HG02642 (cell line): ENCODE measurements around the gene RHO.
"Not testable (repeated sequence)": the region's sequence is repeated elsewhere in the genome, so short reads cannot be mapped to it uniquely, and the experiment has no call there.

Experiments used
- ATAC-seq: cut with Tn5 transposase; IDR thresholded peaks from one replicate; pipeline ENCODE4 v1.9.1; 2021; ENCODE audit warnings: mild to moderate bottlenecking; ENCODE audit not compliant: unreplicated experiment, poor library complexity

RHO gene

GRCh38 chr3:129539206-129539605 lies 10.8 kb downstream of the RHO start:
- ATAC-seq, result no peak

GRCh38 chr3:129540776-129541516 lies 12.5 kb downstream of the RHO start:
- no peak for ATAC-seq

- no peak for ATAC-seq
These were observed 14.3 kb downstream of the RHO start for GRCh38 chr3:129542747-129543146.

GRCh38 chr3:129543156-129543790 lies 14.8 kb downstream of the RHO start, which contains the start of gene H1-8:
Gene H1-8, plus strand, starts transcription at chr3:129543175. Its CDS starts 44 bp downstream, at chr3:129543219.
- ATAC-seq, result no peak

GRCh38 chr3:129543999-129544398 lies 15.6 kb downstream of the RHO start:
- no peak for ATAC-seq

GRCh38 chr3:129545951-129546350 lies 17.5 kb downstream of the RHO start:
- not testable (repeated sequence) for ATAC-seq

GRCh38 chr3:129547241-129547640 lies 18.8 kb downstream of the RHO start:
- ATAC-seq, result no peak

- no peak for ATAC-seq
These were observed 19.9 kb downstream of the RHO start for GRCh38 chr3:129548104-129548965.

- no peak for ATAC-seq
These were observed 20.8 kb downstream of the RHO start for GRCh38 chr3:129549006-129549800.

- ATAC-seq, result no peak
These were observed 21.4 kb downstream of the RHO start for GRCh38 chr3:129549805-129550204.

- no peak for ATAC-seq
These were observed 24.0 kb downstream of the RHO start for GRCh38 chr3:129552287-129553050.

GRCh38 chr3:129553171-129553570 lies 24.7 kb downstream of the RHO start:
- no peak for ATAC-seq

- ATAC-seq, result no peak
These were observed 25.3 kb downstream of the RHO start for GRCh38 chr3:129553719-129554118.

GRCh38 chr3:129554356-129555152 lies 26.1 kb downstream of the RHO start:
- ATAC-seq, result no peak

- no peak for ATAC-seq
These were observed 26.7 kb downstream of the RHO start for GRCh38 chr3:129555153-129555550.

- ATAC-seq, result no peak
These were observed 27.3 kb downstream of the RHO start for GRCh38 chr3:129555616-129556357.

- no peak for ATAC-seq
These were observed 27.9 kb downstream of the RHO start for GRCh38 chr3:129556358-129556695.

- no peak for ATAC-seq
These were observed 28.6 kb downstream of the RHO start for GRCh38 chr3:129556890-129557547.
